Ishikawa (cell line): Measurements from ENCODE around the gene ITIH2.

Experiments used
- CEBPB ChIP-seq: IDR thresholded peaks from 2 replicates; pipeline ENCODE4 v1.6.1; 2012
- CREB1 ChIP-seq: IDR thresholded peaks from 2 replicates; pipeline ENCODE4 v1.6.1; 2012; ENCODE audit warnings: low read depth
- EGR1 ChIP-seq: IDR thresholded peaks from 2 replicates; pipeline ENCODE4 v1.6.1; 2012
- EP300 ChIP-seq: IDR thresholded peaks from 2 replicates; pipeline ENCODE4 v1.6.1; 2012; ENCODE audit warnings: borderline replicate concordance
- FOXM1 ChIP-seq: IDR thresholded peaks from 2 replicates; pipeline ENCODE4 v1.6.1; 2012; ENCODE audit warnings: low read depth, borderline replicate concordance
- NFIC ChIP-seq: IDR thresholded peaks from 2 replicates; pipeline ENCODE4 v1.6.1; 2012
- RAD21 ChIP-seq: IDR thresholded peaks from 2 replicates; pipeline ENCODE4 v1.6.1; 2012; ENCODE audit warnings: low read depth
- TAF1 ChIP-seq: IDR thresholded peaks from 2 replicates; pipeline ENCODE4 v1.6.1; 2012; ENCODE audit warnings: low read depth, mild to moderate bottlenecking
- TCF12 ChIP-seq: IDR thresholded peaks from 2 replicates; pipeline ENCODE4 v1.6.1; 2012; ENCODE audit warnings: low read depth
- TEAD4 ChIP-seq: IDR thresholded peaks from 2 replicates; pipeline ENCODE4 v1.6.1; 2012
- YY1 ChIP-seq: IDR thresholded peaks from 2 replicates; pipeline ENCODE4 v1.6.1; 2012; ENCODE audit warnings: low read depth
- ZBTB7A ChIP-seq: IDR thresholded peaks from 2 replicates; pipeline ENCODE4 v1.6.1; 2012; ENCODE audit warnings: low read depth
- TF ChIP-seq, protein P1 (sequence below): IDR thresholded peaks from 2 replicates; pipeline ENCODE4 v1.6.1; 2012; ENCODE audit warnings: low read depth, mild to moderate bottlenecking
- TF ChIP-seq, protein P2 (sequence below): IDR thresholded peaks from 2 replicates; pipeline ENCODE4 v1.6.1; 2012
- TF ChIP-seq, protein P3 (sequence below): IDR thresholded peaks from 2 replicates; pipeline ENCODE4 v1.6.1; 2012

The ITIH2 gene

DNA sequence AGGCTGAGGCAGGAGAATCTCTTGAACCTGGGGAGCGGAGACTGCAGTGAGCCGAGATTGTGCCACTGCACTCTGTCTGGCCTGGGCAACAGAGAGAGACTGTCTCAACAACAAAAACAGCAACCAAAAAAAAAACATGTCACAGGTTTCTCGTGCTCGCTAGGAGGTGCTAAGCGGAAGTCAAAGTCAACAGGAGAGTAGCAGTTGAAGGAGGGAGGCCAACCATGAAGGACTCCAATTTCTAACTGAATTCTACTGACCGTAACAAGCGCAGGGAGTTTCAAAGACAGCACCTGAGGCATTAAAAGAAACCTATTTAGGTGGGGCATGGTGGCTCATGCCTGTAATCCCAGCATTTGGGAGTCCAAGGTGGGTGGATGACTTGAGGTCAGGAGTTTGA, 65.3 kb downstream of the ITIH2 start:
- TF ChIP-seq NFIC (no peak), ZBTB7A (no peak), TCF12 (no peak), CREB1 (no peak), EGR1 (no peak), YY1 (no peak), FOXM1 (no peak), EP300 (no peak), TAF1 (no peak), TEAD4 (no peak), RAD21 (no peak), CEBPB (no peak)
- TF ChIP-seq, protein P1, sequence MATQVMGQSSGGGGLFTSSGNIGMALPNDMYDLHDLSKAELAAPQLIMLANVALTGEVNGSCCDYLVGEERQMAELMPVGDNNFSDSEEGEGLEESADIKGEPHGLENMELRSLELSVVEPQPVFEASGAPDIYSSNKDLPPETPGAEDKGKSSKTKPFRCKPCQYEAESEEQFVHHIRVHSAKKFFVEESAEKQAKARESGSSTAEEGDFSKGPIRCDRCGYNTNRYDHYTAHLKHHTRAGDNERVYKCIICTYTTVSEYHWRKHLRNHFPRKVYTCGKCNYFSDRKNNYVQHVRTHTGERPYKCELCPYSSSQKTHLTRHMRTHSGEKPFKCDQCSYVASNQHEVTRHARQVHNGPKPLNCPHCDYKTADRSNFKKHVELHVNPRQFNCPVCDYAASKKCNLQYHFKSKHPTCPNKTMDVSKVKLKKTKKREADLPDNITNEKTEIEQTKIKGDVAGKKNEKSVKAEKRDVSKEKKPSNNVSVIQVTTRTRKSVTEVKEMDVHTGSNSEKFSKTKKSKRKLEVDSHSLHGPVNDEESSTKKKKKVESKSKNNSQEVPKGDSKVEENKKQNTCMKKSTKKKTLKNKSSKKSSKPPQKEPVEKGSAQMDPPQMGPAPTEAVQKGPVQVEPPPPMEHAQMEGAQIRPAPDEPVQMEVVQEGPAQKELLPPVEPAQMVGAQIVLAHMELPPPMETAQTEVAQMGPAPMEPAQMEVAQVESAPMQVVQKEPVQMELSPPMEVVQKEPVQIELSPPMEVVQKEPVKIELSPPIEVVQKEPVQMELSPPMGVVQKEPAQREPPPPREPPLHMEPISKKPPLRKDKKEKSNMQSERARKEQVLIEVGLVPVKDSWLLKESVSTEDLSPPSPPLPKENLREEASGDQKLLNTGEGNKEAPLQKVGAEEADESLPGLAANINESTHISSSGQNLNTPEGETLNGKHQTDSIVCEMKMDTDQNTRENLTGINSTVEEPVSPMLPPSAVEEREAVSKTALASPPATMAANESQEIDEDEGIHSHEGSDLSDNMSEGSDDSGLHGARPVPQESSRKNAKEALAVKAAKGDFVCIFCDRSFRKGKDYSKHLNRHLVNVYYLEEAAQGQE, result no peak
- TF ChIP-seq, protein P2, sequence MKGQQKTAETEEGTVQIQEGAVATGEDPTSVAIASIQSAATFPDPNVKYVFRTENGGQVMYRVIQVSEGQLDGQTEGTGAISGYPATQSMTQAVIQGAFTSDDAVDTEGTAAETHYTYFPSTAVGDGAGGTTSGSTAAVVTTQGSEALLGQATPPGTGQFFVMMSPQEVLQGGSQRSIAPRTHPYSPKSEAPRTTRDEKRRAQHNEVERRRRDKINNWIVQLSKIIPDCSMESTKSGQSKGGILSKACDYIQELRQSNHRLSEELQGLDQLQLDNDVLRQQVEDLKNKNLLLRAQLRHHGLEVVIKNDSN, result no peak
- TF ChIP-seq, protein P3, sequence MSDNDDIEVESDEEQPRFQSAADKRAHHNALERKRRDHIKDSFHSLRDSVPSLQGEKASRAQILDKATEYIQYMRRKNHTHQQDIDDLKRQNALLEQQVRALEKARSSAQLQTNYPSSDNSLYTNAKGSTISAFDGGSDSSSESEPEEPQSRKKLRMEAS, result no peak

DNA sequence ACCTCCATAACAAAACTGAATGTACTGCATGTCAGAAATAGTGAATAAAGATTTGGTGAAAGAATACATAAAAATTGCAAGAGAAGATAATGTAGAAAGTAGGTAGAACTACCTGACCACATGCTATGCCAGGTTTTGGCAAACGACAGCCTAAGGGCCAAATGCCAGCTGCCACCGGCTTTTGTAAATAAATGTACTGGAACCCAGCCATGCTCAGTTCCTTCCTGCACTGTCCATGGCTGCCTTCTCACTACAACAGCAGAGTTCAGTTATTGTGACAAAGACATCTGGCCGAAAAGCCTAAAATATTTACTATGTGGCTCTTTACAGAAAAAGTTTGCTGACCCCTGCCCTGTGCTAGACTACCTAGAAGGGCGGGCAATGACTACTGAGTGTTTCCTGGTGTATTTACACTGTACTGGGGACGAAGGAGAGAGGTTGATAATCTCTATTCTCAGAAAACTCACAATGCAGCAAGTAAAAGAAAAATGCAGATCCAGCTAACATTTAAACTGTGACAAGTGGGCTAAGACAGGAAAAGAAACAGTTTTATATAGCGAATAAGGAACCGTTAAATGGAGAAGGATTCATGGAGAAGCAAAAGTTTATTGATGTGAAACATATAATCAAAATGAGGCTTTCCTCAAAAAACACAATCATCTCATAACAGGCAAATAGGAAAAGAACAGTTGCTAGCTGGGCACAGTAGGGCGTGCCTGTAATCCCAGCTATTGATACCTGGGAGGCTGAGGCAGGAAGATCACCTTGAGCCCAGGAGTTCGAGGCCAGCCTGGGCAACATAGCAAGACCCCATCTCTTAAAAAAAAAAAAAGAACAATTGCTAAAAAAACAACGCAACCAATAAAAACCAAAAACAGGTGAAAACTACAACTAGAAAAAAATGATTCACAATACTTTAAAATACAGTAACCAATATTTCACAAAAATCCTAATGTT, 71.0 kb downstream of the ITIH2 start:
- TF ChIP-seq YY1, result no peak
- no peak for TF ChIP-seq FOXM1
- no peak for TF ChIP-seq ZBTB7A
- TF ChIP-seq TEAD4, result no peak
- TF ChIP-seq, protein P1, result no peak
- TF ChIP-seq, protein P3, result no peak
- TF ChIP-seq RAD21, result no peak
- TF ChIP-seq EGR1, result no peak
- TF ChIP-seq TAF1, result no peak
- TF ChIP-seq CEBPB, result no peak
- no peak for TF ChIP-seq TCF12
- TF ChIP-seq CREB1, result no peak
- TF ChIP-seq, protein P2, result no peak
- TF ChIP-seq EP300, result no peak
- no peak for TF ChIP-seq NFIC

DNA sequence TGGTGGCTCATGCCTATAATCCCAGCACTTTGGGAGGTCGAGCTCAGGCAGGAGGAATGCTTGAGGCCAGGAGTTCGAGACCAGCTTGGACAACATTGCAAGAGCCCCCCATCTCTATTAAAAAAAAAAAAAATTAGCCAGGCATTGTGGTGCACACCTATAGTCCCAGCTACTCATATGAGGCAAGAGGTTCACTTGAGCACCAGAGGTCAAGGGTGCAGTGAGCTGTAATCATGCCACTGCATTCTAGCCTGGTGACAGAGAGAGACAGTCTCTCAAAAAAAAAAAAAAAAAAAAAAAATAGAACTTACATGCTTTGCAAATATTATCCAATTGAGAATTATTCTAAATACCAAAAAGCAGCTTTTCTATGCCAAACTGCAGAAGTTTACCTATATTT, 73.7 kb downstream of the ITIH2 start:
- TF ChIP-seq YY1, result no peak
- no peak for TF ChIP-seq RAD21
- TF ChIP-seq, protein P2, result no peak
- TF ChIP-seq NFIC, result no peak
- TF ChIP-seq, protein P3, result no peak
- TF ChIP-seq EP300, result no peak
- no peak for TF ChIP-seq CREB1
- TF ChIP-seq TAF1, result no peak
- TF ChIP-seq, protein P1, result no peak
- no peak for TF ChIP-seq TEAD4
- no peak for TF ChIP-seq CEBPB
- no peak for TF ChIP-seq FOXM1
- TF ChIP-seq ZBTB7A, result no peak
- no peak for TF ChIP-seq TCF12
- no peak for TF ChIP-seq EGR1
